NCI-H146 (cell line): ENCODE results near the gene AR.
A peak's percentile ranks its signal among the peaks of the same experiment; 100 is the strongest.

Source experiments
- DNase-seq: peaks from one replicate; lab custom pipeline; 2025; lab: John Stamatoyannopoulos, UW

The AR gene, protein sequence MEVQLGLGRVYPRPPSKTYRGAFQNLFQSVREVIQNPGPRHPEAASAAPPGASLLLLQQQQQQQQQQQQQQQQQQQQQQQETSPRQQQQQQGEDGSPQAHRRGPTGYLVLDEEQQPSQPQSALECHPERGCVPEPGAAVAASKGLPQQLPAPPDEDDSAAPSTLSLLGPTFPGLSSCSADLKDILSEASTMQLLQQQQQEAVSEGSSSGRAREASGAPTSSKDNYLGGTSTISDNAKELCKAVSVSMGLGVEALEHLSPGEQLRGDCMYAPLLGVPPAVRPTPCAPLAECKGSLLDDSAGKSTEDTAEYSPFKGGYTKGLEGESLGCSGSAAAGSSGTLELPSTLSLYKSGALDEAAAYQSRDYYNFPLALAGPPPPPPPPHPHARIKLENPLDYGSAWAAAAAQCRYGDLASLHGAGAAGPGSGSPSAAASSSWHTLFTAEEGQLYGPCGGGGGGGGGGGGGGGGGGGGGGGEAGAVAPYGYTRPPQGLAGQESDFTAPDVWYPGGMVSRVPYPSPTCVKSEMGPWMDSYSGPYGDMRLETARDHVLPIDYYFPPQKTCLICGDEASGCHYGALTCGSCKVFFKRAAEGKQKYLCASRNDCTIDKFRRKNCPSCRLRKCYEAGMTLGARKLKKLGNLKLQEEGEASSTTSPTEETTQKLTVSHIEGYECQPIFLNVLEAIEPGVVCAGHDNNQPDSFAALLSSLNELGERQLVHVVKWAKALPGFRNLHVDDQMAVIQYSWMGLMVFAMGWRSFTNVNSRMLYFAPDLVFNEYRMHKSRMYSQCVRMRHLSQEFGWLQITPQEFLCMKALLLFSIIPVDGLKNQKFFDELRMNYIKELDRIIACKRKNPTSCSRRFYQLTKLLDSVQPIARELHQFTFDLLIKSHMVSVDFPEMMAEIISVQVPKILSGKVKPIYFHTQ

DNA sequence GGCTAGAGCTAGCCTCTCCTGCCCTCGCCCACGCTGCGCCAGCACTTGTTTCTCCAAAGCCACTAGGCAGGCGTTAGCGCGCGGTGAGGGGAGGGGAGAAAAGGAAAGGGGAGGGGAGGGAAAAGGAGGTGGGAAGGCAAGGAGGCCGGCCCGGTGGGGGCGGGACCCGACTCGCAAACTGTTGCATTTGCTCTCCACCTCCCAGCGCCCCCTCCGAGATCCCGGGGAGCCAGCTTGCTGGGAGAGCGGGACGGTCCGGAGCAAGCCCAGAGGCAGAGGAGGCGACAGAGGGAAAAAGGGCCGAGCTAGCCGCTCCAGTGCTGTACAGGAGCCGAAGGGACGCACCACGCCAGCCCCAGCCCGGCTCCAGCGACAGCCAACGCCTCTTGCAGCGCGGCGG is at the start of gene AR:
Gene AR, plus strand, starts transcription at position 204 of the 400 bp plus-strand sequence. CDS start 1,126 bp downstream, outside the sequence.
- DNase-seq, result no peak

DNA sequence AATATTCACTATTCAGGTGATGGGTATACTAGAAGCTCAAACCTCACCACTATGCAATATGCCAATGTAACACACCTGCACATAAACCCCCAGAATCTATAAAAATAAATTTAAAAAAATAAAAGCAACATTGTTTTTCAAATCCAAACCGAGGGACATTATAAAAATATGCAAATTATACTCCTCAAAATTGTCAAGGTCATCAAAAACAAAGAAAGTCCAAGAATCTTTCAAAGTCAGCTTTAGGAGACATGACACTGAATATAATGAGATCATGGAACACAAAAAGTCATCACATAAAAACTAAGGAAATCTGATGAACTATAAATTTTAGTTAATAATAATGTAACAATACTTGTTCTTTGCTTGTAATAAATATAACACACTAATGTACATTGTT is 43.2 kb upstream of the AR start:
- no peak for DNase-seq

- no peak for DNase-seq
These were observed 40.8 kb upstream of the AR start for GRCh38 chrX:67503004-67503403.

GRCh38 chrX:67503453-67503852 is 40.4 kb upstream of the AR start:
- DNase-seq, result no peak

- no peak for DNase-seq
These were observed 23.1 kb upstream of the AR start for GRCh38 chrX:67520671-67521070.

DNA sequence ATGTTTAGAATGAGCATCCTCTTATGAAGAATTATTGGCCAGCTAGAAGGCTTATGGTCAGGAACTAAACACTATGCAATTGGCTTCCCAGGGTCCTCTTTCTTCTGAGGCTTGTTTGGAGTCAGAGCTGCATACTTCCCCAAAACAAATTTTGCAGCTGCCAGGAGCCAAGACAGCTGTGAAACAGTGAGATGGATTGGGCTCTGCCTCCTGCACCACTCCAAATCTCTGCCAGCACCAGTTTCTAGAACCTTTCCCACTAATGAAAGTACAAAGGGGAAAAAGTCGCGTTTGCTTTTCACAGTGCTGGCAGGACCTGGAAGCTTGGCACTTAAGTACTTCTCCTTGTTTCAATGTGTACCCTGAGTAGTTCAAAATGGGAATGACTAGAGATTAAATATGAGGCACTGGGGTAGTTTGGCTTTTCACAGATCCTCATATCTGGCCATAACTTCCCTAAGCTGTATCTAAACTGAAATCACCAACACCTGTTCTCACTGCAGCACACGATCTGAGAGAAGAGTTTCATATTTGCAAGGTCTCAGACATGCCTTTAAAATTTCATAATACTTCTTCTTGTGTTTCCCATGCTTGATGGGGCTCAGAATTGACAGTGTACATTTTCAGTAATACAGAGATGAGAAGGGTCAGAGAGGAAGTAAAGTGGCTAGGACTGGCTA is 20.7 kb upstream of the AR start:
- DNase-seq, result no peak

- no peak for DNase-seq
These were observed 19.9 kb upstream of the AR start for GRCh38 chrX:67523932-67524331.

- no peak for DNase-seq
These were observed 19.4 kb upstream of the AR start for GRCh38 chrX:67524428-67524827.

- DNase-seq, result no peak
These were observed 18.7 kb upstream of the AR start for GRCh38 chrX:67524950-67525691.

DNA sequence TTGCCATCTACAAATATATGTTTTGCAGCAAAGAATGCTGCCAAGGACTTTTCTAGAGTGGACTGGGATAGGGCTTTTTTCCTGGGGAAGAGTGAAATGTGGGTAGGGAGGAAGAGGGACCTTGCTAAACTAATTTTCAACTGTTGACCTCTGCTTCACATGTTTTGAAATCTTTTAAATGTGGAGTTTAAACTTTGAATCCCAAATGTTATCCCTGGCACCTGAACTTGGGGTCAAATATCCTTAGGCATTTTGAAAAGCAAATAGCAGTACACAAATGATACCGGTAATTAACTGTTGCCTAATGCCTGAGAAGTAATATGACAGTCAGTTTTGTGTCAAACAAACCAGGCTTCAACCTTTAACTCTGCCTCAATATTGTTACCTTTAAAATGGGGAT is 7.3 kb upstream of the AR start:
- no peak for DNase-seq

DNA sequence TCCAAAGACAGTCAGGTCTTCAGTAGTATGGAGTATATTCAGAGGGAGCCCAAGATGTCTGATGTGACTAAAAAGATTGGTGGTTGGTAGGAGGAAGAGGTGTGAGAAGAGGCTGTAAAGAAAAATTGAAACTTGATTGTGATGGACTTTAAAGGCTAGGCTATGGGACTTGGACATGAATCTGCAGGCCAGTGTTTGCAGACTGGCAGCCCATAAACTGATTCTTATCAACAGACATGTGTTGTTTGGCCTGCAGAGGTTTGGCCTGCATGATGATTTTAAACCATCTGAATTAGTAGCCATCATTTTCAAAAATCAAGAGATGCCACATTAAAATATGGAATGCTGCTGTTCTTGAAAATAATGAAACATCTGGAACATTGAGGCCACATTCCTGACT is 5.4 kb upstream of the AR start:
- no peak for DNase-seq

- DNase-seq, result no peak
These were observed 637 bp downstream of the AR start for GRCh38 chrX:67544281-67545035.

DNA sequence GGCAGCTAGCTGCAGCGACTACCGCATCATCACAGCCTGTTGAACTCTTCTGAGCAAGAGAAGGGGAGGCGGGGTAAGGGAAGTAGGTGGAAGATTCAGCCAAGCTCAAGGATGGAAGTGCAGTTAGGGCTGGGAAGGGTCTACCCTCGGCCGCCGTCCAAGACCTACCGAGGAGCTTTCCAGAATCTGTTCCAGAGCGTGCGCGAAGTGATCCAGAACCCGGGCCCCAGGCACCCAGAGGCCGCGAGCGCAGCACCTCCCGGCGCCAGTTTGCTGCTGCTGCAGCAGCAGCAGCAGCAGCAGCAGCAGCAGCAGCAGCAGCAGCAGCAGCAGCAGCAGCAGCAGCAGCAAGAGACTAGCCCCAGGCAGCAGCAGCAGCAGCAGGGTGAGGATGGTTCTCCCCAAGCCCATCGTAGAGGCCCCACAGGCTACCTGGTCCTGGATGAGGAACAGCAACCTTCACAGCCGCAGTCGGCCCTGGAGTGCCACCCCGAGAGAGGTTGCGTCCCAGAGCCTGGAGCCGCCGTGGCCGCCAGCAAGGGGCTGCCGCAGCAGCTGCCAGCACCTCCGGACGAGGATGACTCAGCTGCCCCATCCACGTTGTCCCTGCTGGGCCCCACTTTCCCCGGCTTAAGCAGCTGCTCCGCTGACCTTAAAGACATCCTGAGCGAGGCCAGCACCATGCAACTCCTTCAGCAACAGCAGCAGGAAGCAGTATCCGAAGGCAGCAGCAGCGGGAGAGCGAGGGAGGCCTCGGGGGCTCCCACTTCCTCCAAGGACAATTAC is 1.4 kb downstream of the AR start:
- DNase-seq, result no peak

DNA sequence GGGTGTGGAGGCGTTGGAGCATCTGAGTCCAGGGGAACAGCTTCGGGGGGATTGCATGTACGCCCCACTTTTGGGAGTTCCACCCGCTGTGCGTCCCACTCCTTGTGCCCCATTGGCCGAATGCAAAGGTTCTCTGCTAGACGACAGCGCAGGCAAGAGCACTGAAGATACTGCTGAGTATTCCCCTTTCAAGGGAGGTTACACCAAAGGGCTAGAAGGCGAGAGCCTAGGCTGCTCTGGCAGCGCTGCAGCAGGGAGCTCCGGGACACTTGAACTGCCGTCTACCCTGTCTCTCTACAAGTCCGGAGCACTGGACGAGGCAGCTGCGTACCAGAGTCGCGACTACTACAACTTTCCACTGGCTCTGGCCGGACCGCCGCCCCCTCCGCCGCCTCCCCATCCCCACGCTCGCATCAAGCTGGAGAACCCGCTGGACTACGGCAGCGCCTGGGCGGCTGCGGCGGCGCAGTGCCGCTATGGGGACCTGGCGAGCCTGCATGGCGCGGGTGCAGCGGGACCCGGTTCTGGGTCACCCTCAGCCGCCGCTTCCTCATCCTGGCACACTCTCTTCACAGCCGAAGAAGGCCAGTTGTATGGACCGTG is 2.2 kb downstream of the AR start:
- DNase-seq, result no peak

DNA sequence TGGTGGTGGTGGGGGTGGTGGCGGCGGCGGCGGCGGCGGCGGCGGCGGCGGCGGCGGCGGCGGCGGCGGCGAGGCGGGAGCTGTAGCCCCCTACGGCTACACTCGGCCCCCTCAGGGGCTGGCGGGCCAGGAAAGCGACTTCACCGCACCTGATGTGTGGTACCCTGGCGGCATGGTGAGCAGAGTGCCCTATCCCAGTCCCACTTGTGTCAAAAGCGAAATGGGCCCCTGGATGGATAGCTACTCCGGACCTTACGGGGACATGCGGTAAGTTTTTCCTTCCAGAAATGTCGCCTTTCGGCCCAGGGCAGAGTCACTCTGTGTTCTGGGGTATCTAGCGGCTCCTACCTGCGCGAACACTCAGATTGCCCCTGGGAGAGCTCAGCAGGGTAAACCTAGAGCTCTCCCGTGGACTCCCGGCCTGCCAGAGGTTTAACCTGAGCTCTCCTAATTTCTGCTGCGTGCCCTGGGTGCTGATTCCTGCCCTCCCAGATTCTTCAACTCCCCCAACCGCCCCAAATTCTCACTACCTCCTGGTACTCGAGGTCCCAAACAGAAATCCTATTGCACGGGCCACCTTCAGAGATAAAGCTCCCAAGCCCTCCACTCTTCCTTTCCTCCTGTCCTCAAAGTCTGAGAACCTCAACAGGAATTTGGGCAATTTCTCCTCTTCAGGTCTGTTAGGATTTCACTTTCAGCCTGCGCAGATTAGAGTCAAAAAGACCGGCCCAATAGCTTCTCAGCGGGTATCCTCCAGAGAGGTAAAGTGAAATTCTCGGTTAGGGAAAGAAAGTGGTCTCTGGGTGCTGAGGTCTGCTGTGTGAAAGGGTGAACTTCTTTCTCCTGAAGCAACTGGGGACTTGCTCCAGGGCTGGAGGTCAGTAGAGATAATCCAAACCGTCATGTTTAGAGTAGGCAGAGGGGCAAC is 2.9 kb downstream of the AR start:
- no peak for DNase-seq

GRCh38 chrX:67555578-67556203 is 11.9 kb downstream of the AR start:
- peak; percentile 8 for DNase-seq

DNA sequence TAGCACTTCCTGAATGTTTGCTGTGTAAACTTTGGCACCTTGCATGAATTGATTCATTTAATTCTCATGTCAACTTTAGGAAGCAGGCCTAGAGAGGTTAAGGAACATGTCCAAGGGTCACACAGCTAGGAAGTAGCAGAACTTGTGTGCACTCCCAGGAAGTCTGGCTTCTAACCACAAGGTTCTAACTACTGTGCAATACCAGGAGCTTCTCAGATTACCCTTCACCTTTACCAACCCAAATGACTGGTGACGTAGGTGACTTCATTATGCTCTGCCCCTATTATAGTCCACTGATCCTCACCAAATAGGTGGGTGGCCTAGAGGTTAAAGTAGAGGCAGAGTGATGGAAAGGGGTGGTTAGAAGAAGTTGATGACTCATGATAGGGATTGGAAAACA is 14.4 kb downstream of the AR start:
- no peak for DNase-seq
